ENCODE data around the gene POGK. TPM values are rescaled to one million over a fixed set of nuclear protein-coding genes. Genes with fewer than 3 reads are reported as not detected.

Gene POGK, protein sequence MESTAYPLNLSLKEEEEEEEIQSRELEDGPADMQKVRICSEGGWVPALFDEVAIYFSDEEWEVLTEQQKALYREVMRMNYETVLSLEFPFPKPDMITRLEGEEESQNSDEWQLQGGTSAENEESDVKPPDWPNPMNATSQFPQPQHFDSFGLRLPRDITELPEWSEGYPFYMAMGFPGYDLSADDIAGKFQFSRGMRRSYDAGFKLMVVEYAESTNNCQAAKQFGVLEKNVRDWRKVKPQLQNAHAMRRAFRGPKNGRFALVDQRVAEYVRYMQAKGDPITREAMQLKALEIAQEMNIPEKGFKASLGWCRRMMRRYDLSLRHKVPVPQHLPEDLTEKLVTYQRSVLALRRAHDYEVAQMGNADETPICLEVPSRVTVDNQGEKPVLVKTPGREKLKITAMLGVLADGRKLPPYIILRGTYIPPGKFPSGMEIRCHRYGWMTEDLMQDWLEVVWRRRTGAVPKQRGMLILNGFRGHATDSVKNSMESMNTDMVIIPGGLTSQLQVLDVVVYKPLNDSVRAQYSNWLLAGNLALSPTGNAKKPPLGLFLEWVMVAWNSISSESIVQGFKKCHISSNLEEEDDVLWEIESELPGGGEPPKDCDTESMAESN
- total RNA-seq (2013), result 32.0 TPM
- polyA plus RNA-seq, result 10 to 100 TPM; 10.6 to 13.0 (median 10.9) TPM
- 21.5 and 24.6 TPM in 2 replicates for polyA minus RNA-seq
- total RNA-seq, result 53.9 to 113 (median 73.2) reads per million in 11 experiments

DNA sequence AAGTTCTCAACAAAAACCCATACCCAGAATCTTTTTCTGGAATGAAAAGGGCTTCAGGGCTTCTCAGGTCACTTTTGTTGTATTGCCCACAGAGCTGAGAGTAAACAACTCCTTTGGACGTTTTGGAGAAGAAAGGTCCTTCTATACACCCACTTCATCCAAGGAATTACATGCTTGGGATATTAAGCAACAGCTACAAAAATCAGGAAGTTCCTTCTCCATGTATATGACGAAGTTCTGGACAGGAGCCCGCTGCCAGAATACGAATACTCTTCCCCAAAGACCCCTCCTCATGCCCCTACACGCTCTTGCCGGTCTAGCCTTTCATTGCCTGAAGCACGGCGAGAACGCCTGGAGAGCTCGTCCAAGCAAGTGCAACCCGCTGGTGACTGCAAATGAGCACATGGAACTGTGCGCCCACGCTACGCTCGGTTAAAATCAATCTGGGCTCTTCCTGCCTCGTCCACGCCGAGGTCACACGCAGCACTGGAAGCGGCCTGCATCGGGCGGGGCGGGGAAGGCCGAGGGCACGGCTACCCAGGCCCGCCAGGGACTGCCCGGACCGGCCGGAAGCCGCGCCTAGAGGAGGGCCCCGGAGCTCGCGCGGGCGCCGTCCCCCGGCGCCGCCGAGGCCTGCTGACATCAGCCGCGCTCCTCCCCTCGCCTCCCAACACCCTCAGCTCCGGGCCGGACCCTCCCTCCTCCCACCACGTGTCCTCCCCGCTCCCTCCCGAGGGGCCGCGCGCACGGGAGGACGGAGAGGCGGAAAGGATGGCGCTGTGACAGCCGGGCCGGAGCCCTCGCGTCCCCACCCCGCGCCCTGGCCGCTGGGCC is at the start of gene POGK:
Gene POGK, plus strand, starts transcription at position 710 of the 834 bp plus-strand sequence. CDS start 1,482 bp downstream, outside the sequence.
- Histone ChIP-seq H2AFZ (ENCODE audit: insufficient read depth, low read depth, low read length, poor library complexity, severe bottlenecking) (peak within 1 kb of the TSS; percentile 86), H3K4me3 (replicated peaks in 1 of 3; ENCODE audit: low read depth in 2 of 3, low read length in 3 of 3) (peak within 1 kb of the TSS; percentile 58 to 89 (median 83)), H3K4me1 (ENCODE audit: control insufficient read depth in 1 of 2, insufficient read depth in 2 of 2, low read length in 2 of 2) (peaks cover 24 to 35% of the 10 kb centered on the region in 2 donors), H3K36me3 (replicated peaks in 1 of 2; ENCODE audit: control insufficient read depth in 1 of 2, insufficient read depth in 2 of 2, low read length in 2 of 2) (peaks cover 29 to 30% of the 10 kb centered on the region in 2 donors), H3K27me3 (ENCODE audit: control insufficient read depth in 2 of 2, insufficient read depth in 2 of 2, low read length in 2 of 2) (no peaks in the 10 kb centered on the region), H3K4me2 (replicated peaks; ENCODE audit: extremely low read depth, low read length, poor library complexity, severe bottlenecking) (peak within 1 kb of the TSS; percentile 87), H3K9me3 (replicated peaks in 1 of 2; ENCODE audit: control insufficient read depth in 1 of 2, insufficient read depth in 1 of 2, low read length in 2 of 2) (no peaks in the 10 kb centered on the region), H4K20me1 (ENCODE audit: insufficient read depth, low read length) (peaks cover 42% of the 10 kb centered on the region), H3K27ac (ENCODE audit: low read depth in 1 of 2, low read length in 2 of 2) (peak within 1 kb of the TSS; percentile 89 to 94), H3K79me2 (ENCODE audit: insufficient read depth, low read length) (peaks cover 42% of the 10 kb centered on the region), H3K9ac (ENCODE audit: insufficient read depth, low read length, poor library complexity, severe bottlenecking) (peak within 1 kb of the TSS; percentile 77)
- intact Hi-C loops (cut with micrococcal nuclease), result no loop called here
- H3K27ac Mint-ChIP-seq, result peak within 1 kb of the TSS; percentile 96 to 99 (median 97)
- H3K36me3 Mint-ChIP-seq, result peaks cover 28 to 29% of the 10 kb centered on the region in 2 donors
- peak within 1 kb of the TSS; percentile 87 to 96 for H3K4me3 Mint-ChIP-seq
- peak; percentile 84 to 87 (median 86) for DNase-seq
- peaks cover 38% of the 10 kb centered on the region for H3K4me1 Mint-ChIP-seq
- WGBS (ENCODE audit: insufficient coverage), result under 1% methylated on average over 60 of the region's 63 CpGs
- TF ChIP-seq, protein P1, sequence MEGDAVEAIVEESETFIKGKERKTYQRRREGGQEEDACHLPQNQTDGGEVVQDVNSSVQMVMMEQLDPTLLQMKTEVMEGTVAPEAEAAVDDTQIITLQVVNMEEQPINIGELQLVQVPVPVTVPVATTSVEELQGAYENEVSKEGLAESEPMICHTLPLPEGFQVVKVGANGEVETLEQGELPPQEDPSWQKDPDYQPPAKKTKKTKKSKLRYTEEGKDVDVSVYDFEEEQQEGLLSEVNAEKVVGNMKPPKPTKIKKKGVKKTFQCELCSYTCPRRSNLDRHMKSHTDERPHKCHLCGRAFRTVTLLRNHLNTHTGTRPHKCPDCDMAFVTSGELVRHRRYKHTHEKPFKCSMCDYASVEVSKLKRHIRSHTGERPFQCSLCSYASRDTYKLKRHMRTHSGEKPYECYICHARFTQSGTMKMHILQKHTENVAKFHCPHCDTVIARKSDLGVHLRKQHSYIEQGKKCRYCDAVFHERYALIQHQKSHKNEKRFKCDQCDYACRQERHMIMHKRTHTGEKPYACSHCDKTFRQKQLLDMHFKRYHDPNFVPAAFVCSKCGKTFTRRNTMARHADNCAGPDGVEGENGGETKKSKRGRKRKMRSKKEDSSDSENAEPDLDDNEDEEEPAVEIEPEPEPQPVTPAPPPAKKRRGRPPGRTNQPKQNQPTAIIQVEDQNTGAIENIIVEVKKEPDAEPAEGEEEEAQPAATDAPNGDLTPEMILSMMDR (IDR thresholded peaks at IDR 0.05), result no peak
- H3K27me3 Mint-ChIP-seq (ENCODE audit: low read depth in 3 of 3), result peaks cover 0 to 1% (median 0%) of the 10 kb centered on the region in 3 donors
- H3K9me3 Mint-ChIP-seq, result peaks cover 0 to 4% (median 0%) of the 10 kb centered on the region in 7 donors

Data from CD14-positive monocyte (primary cell).